HepG2 (cell line): ENCODE results near the gene SOX12. TPM values are rescaled to one million over a fixed set of nuclear protein-coding genes. Genes with fewer than 3 reads are reported as not detected.
A peak's percentile ranks its signal among the peaks of the same experiment; 100 is the strongest.

ENCODE experiments used
- CBFB ChIP-seq: sonication (generic); formaldehyde crosslinking; IDR thresholded peaks from 2 replicates; pipeline ENCODE4 v1.4.0; 2020; ENCODE audit warnings: missing genetic modification reagents
- CEBPG ChIP-seq: IDR thresholded peaks from 2 replicates; pipeline ENCODE4 v1.6.1; 2016
- E2F5 ChIP-seq: sonication (generic); formaldehyde crosslinking; conservative IDR thresholded peaks from 2 replicates; pipeline ENCODE4 v1.4.0; 2020; ENCODE audit warnings: missing genetic modification reagents
- EZH2 ChIP-seq: conservative IDR thresholded peaks from 2 replicates; pipeline ENCODE4 v1.6.1; 2012; ENCODE audit warnings: mild to moderate bottlenecking, low read depth, low read length, moderate library complexity
- HHEX ChIP-seq: IDR thresholded peaks from 2 replicates; pipeline ENCODE4 v1.6.1; 2016; ENCODE audit warnings: control low read depth
- HIVEP1 ChIP-seq: sonication (generic); formaldehyde crosslinking; IDR thresholded peaks from 2 replicates; pipeline ENCODE4 v1.4.0; 2020; ENCODE audit warnings: mild to moderate bottlenecking, missing genetic modification reagents
- JDP2 ChIP-seq: sonication (generic); formaldehyde crosslinking; IDR thresholded peaks from 2 replicates; pipeline ENCODE4 v1.8.1; 2022; ENCODE audit warnings: missing genetic modification reagents, borderline replicate concordance
- KLF11 ChIP-seq: IDR thresholded peaks from 2 replicates; pipeline ENCODE4 v1.6.1; 2016; ENCODE audit warnings: missing compliant biosample characterization
- MAFK ChIP-seq, 2 experiments: IDR thresholded peaks in 1 of 2; conservative IDR thresholded peaks in 1 of 2; 2 replicates each; pipeline ENCODE4 v1.6.1; 2011; ENCODE audit warnings: improper control_type of control experiment in 2 of 2, low read length in 2 of 2
- MED1 ChIP-seq: sonication (generic); formaldehyde crosslinking; IDR thresholded peaks from 2 replicates; pipeline ENCODE4 v1.4.0; 2020; ENCODE audit warnings: missing genetic modification reagents
- NR3C1 ChIP-seq: sonication (generic); formaldehyde crosslinking; IDR thresholded peaks from 2 replicates; pipeline ENCODE4 v1.4.0; 2020; ENCODE audit warnings: missing genetic modification reagents
- PHF21A ChIP-seq: sonication (generic); formaldehyde crosslinking; IDR thresholded peaks from 2 replicates; pipeline ENCODE4 v1.5.0; 2020; ENCODE audit warnings: mild to moderate bottlenecking, missing genetic modification reagents
- PITX1 ChIP-seq: sonication (generic); formaldehyde crosslinking; IDR thresholded peaks from 2 replicates; pipeline ENCODE4 v1.5.1; 2020; ENCODE audit warnings: mild to moderate bottlenecking, missing genetic modification reagents
- SAP130 ChIP-seq: IDR thresholded peaks from 2 replicates; pipeline ENCODE4 v1.6.1; 2016; ENCODE audit warnings: low read depth
- SP140L ChIP-seq: sonication (generic); formaldehyde crosslinking; IDR thresholded peaks from 2 replicates; pipeline ENCODE4 v1.4.0; 2020; ENCODE audit warnings: missing genetic modification reagents, borderline replicate concordance
- SP2 ChIP-seq: sonication (generic); formaldehyde crosslinking; IDR thresholded peaks from 2 replicates; pipeline ENCODE4 v1.5.1; 2020; ENCODE audit warnings: mild to moderate bottlenecking, missing genetic modification reagents
- TBX3 ChIP-seq: fragments of 450-650 bp; IDR thresholded peaks from 2 replicates; pipeline ENCODE4 v1.6.1; 2017; ENCODE audit warnings: antibody characterized with exemption, mild to moderate bottlenecking, inconsistent platforms, borderline replicate concordance
- ZFP36 ChIP-seq: fragments of 150-350 bp; IDR thresholded peaks from 2 replicates; pipeline ENCODE4 v1.6.1; 2018; ENCODE audit warnings: borderline replicate concordance, low read length, low read depth; ENCODE audit not compliant: partially characterized antibody
- ZMAT3 ChIP-seq: sonication (generic); formaldehyde crosslinking; conservative IDR thresholded peaks from 2 replicates; pipeline ENCODE4 v1.7.0; 2021; ENCODE audit warnings: missing genetic modification reagents
- ZNF317 ChIP-seq: sonication (generic); formaldehyde crosslinking; IDR thresholded peaks from 2 replicates; pipeline ENCODE4 v1.5.0; 2020; ENCODE audit warnings: mild to moderate bottlenecking, missing genetic modification reagents
- ZNF329 ChIP-seq: sonication (generic); formaldehyde crosslinking; IDR thresholded peaks from 2 replicates; pipeline ENCODE4 v1.9.0; 2021; ENCODE audit warnings: low read depth, mild to moderate bottlenecking, missing genetic modification reagents
- ZNF33B ChIP-seq: sonication (generic); formaldehyde crosslinking; IDR thresholded peaks from 2 replicates; pipeline ENCODE4 v1.5.1; 2020; ENCODE audit warnings: mild to moderate bottlenecking, missing genetic modification reagents
- ZNF576 ChIP-seq: sonication (generic); formaldehyde crosslinking; IDR thresholded peaks from 2 replicates; pipeline ENCODE4 v1.4.0; 2020; ENCODE audit warnings: mild to moderate bottlenecking, missing genetic modification reagents
- ZNF746 ChIP-seq: sonication (generic); formaldehyde crosslinking; IDR thresholded peaks from 2 replicates; pipeline ENCODE4 v1.8.0; 2022; ENCODE audit warnings: mild to moderate bottlenecking, missing genetic modification reagents
- ZNF878 ChIP-seq: sonication (generic); formaldehyde crosslinking; IDR thresholded peaks from 2 replicates; pipeline ENCODE4 v1.8.1; 2023; ENCODE audit warnings: mild to moderate bottlenecking, missing genetic modification reagents, moderate library complexity
- polyA plus RNA-seq, 8 experiments: library from polyadenylated mRNA; depleted of rRNA in 3 of 8; stranded (reverse) in 7 of 8; unstranded in 1 of 8; fragments of >200 nt; fragmentation: Illumina TruSeq in 4 of 8; extraction: Trizol in 4 of 8; gene quantifications; 2 replicates each; pipeline versions ENCODE4 v1.2.1 to v1.2.3, GENCODE V29; 2011 to 2016; ENCODE audit warnings: low read depth in 4 of 8, missing spikeins in 1 of 8, mixed read lengths in 1 of 8; ENCODE audit not compliant: insufficient read depth in 1 of 8
- total RNA-seq, 5 experiments: library from RNA; depleted of rRNA; stranded (reverse); fragments of >200 nt; fragmentation: Illumina TruSeq; extraction: Trizol; gene quantifications; 2 replicates each; pipeline ENCODE4 v1.2.3, GENCODE V29; 2016; ENCODE audit warnings: low read depth in 1 of 5
- TF ChIP-seq, protein P1 (sequence below): sonication (generic); formaldehyde crosslinking; IDR thresholded peaks from 2 replicates; pipeline ENCODE4 v1.4.0; 2020; ENCODE audit warnings: mild to moderate bottlenecking, missing genetic modification reagents

SOX12 gene
- total and polyA plus RNA-seq, 2 of the 13 experiments (the other 11 are each of a cell fraction or from before 2014, with no cell fraction given) = 10.0 to 18.7 TPM

- no peak for TF ChIP-seq JDP2
- TF ChIP-seq MAFK (conservative IDR thresholded peaks at IDR 0.05 in 1 of 2, IDR thresholded peaks at IDR 0.05 in 1 of 2; ENCODE audit: low read length in 2 of 2) = no peak
- TF ChIP-seq KLF11 = peak; percentile 82
- TF ChIP-seq PITX1 (CRISPR knock-in tag) = peak; percentile 68; the same call in 1 of the 2 replicates
- peak; percentile 77 for TF ChIP-seq SAP130 (CRISPR knock-in tag)
- no peak for TF ChIP-seq HHEX (CRISPR knock-in tag)
- TF ChIP-seq TBX3 = no peak
- TF ChIP-seq ZNF878 (CRISPR knock-in tag) = 0 out of 2 replicates have a peak, but pooled peaks have one; percentile 55
- TF ChIP-seq ZNF33B (CRISPR knock-in tag) = peak; percentile 89
- no peak; the same call in 1 of the 2 replicates for TF ChIP-seq HIVEP1 (CRISPR knock-in tag)
- TF ChIP-seq, protein P1, sequence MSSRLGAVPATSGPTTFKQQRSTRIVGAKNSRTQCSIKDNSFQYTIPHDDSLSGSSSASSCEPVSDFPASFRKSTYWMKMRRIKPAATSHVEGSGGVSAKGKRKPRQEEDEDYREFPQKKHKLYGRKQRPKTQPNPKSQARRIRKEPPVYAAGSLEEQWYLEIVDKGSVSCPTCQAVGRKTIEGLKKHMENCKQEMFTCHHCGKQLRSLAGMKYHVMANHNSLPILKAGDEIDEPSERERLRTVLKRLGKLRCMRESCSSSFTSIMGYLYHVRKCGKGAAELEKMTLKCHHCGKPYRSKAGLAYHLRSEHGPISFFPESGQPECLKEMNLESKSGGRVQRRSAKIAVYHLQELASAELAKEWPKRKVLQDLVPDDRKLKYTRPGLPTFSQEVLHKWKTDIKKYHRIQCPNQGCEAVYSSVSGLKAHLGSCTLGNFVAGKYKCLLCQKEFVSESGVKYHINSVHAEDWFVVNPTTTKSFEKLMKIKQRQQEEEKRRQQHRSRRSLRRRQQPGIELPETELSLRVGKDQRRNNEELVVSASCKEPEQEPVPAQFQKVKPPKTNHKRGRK (CRISPR knock-in tag) = no peak
- peak; percentile 59; the same call in 1 of the 2 replicates for TF ChIP-seq MED1 (CRISPR knock-in tag)
- TF ChIP-seq SP140L = no peak; the same call in 1 of the 2 replicates
- no peak; the same call in 1 of the 2 replicates for TF ChIP-seq SP2
- no peak for TF ChIP-seq ZFP36
- no peak for TF ChIP-seq ZMAT3 (CRISPR knock-in tag)
- TF ChIP-seq ZNF329 (CRISPR knock-in tag) = no peak
- peak; percentile 27; the same call in 1 of the 2 replicates for TF ChIP-seq CEBPG (CRISPR knock-in tag)
- no peak for TF ChIP-seq ZNF576
- no peak for TF ChIP-seq E2F5 (CRISPR knock-in tag)
- TF ChIP-seq EZH2 = no peak
- TF ChIP-seq PHF21A (CRISPR knock-in tag) = peak; percentile 69; the same call in 1 of the 2 replicates
- 0 out of 2 replicates have a peak, but pooled peaks have one; percentile 24 for TF ChIP-seq CBFB (CRISPR knock-in tag)
- no peak for TF ChIP-seq ZNF746 (CRISPR knock-in tag)
- no peak for TF ChIP-seq NR3C1 (CRISPR knock-in tag)
- no peak for TF ChIP-seq ZNF317 (CRISPR knock-in tag)
Observed at GRCh38 chr20:354298-354977, 29.1 kb downstream of the SOX12 start (continued).
